ENCODE measurements around the gene PRICKLE4. TPM values are rescaled to one million over a fixed set of nuclear protein-coding genes. Genes with fewer than 3 reads are reported as not detected.

The PRICKLE4 gene
- total RNA-seq, 1 experiment from 2014 or later, result 2.9 TPM

GRCh38 chr6:41818271-41819054, 37.9 kb downstream of the PRICKLE4 start:
- Histone ChIP-seq H3K4me1 (ENCODE audit: control insufficient read depth in 1 of 2, insufficient read depth in 2 of 2, low read length in 2 of 2) (no peaks in the 10 kb centered on the region), H3K27me3 (ENCODE audit: insufficient read depth, low read length) (no peaks in the 10 kb centered on the region), H3K36me3 (ENCODE audit: control insufficient read depth in 1 of 2, insufficient read depth in 2 of 2, low read length in 2 of 2) (no peaks in the 10 kb centered on the region), H3K4me3 (replicated peaks in 1 of 2; ENCODE audit: low read depth in 1 of 2, low read length in 2 of 2) (no peak overlapping the region), H3K4me2 (ENCODE audit: low read length) (no peak overlapping the region), H3K27ac (ENCODE audit: low read depth, low read length) (no peak overlapping the region), H2AFZ (ENCODE audit: low read depth, low read length, poor library complexity, severe bottlenecking) (no peak overlapping the region), H3K9me3 (ENCODE audit: control insufficient read depth in 1 of 2, insufficient read depth in 1 of 2, low read depth in 1 of 2, low read length in 2 of 2) (no peaks in the 10 kb centered on the region), H3K9ac (ENCODE audit: low read length) (no peak overlapping the region), H4K20me1 (ENCODE audit: insufficient read depth) (no peaks in the 10 kb centered on the region), H3K79me2 (ENCODE audit: insufficient read depth, low read length) (no peaks in the 10 kb centered on the region), H3K9me2 (ENCODE audit: insufficient read depth) (no peaks in the 10 kb centered on the region)
- ATAC-seq (no peak), DNase-seq (ENCODE audit: low read depth, low spot score) (no peak)
- no TSS peak for BruUV-seq (replicated peaks)
- ChIA-PET POLR2A (no interaction called here), RAD21 (ENCODE audit: low non-redundant PET in 1 of 2, low total read pairs in 2 of 2, uncharacterized antibody in 2 of 2, unreplicated experiment in 2 of 2) (no interaction called here), CTCF (no interaction called here)
- intact Hi-C loops (cut with micrococcal nuclease), result no loop called here
- TF ChIP-seq ZNF274 (IDR thresholded peaks at IDR 0.05; ENCODE audit: low read depth, low read length) (no peak), POLR2AphosphoS5 (IDR thresholded peaks at IDR 0.05; ENCODE audit: low read depth, low read length) (no peak), MAX (IDR thresholded peaks at IDR 0.05) (no peak), TCF7L2 (IDR thresholded peaks at IDR 0.05; ENCODE audit: borderline replicate concordance, extremely low read depth, insufficient read depth, insufficient read length) (no peak), ZBTB33 (IDR thresholded peaks at IDR 0.05; ENCODE audit: extremely low read depth, insufficient replicate concordance, low read length) (no peak), EZH2 (IDR thresholded peaks at IDR 0.05) (no peak), POLR2A (IDR thresholded peaks at IDR 0.05; ENCODE audit: borderline replicate concordance, extremely low read depth, insufficient read depth, insufficient read length) (no peak), CEBPB (IDR thresholded peaks at IDR 0.05; ENCODE audit: low read depth) (no peak), ZFX (IDR thresholded peaks at IDR 0.05) (no peak), ATF3 (IDR thresholded peaks at IDR 0.05) (no peak), RAD21 (IDR thresholded peaks at IDR 0.05; ENCODE audit: low read depth) (no peak), REST (IDR thresholded peaks at IDR 0.05; ENCODE audit: low read depth) (no peak), ELF1 (IDR thresholded peaks at IDR 0.05; ENCODE audit: borderline replicate concordance, low read depth) (no peak), SP1 (IDR thresholded peaks at IDR 0.05; ENCODE audit: low read depth) (no peak)

Data from HCT116 (cell line).